Testis (tissue), 2 donors: ENCODE results near the gene SERPINA4.

Experiments
- POLR2A ChIP-seq: fragments of 450-650 bp; IDR thresholded peaks from one replicate; pipeline ENCODE4 v1.6.1; 2017; ENCODE audit warnings: antibody characterized with exemption, mild to moderate bottlenecking, moderate library complexity
- TF ChIP-seq, protein P1 (sequence below), 3 experiments: fragments of 450-650 bp in 2 of 3; fragments of 200-600 bp in 1 of 3; sonication (generic) in 1 of 3; IDR thresholded peaks; one replicate each; pipeline ENCODE4 v1.5.1; 2016 to 2019; ENCODE audit warnings: antibody characterized with exemption in 3 of 3, mild to moderate bottlenecking in 2 of 3, moderate library complexity in 1 of 3

DNA sequence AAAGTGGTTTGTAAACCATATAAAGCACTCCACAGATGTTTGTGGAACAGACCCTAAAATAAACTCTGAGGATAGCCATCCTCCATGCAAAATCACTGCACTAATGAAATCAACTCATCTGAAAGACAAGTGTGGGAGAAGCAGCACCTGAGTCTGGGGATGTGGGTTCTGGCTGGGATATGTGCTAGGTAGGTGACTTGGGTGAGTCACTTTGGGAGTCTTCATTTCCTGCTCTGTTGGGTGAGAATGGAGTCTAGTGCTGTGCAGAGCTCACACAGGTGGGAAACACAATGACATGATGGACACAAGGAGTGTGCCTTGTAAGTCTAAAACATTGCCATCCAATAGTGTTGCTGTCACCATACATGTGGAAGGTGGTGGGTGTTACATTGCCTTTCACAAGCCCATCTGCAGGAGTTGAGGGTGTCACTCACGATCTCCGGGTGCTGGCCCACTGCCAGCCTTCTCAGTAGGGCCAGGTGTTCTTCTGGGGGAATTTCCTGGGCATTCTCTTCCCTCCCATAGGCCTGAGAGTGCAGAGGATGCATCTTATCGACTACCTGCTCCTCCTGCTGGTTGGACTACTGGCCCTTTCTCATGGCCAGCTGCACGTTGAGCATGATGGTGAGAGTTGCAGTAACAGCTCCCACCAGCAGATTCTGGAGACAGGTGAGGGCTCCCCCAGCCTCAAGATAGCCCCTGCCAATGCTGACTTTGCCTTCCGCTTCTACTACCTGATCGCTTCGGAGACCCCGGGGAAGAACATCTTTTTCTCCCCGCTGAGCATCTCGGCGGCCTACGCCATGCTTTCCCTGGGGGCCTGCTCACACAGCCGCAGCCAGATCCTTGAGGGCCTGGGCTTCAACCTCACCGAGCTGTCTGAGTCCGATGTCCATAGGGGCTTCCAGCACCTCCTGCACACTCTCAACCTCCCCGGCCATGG, 2.0 kb downstream of the SERPINA4 start:
- TF ChIP-seq, protein P1, sequence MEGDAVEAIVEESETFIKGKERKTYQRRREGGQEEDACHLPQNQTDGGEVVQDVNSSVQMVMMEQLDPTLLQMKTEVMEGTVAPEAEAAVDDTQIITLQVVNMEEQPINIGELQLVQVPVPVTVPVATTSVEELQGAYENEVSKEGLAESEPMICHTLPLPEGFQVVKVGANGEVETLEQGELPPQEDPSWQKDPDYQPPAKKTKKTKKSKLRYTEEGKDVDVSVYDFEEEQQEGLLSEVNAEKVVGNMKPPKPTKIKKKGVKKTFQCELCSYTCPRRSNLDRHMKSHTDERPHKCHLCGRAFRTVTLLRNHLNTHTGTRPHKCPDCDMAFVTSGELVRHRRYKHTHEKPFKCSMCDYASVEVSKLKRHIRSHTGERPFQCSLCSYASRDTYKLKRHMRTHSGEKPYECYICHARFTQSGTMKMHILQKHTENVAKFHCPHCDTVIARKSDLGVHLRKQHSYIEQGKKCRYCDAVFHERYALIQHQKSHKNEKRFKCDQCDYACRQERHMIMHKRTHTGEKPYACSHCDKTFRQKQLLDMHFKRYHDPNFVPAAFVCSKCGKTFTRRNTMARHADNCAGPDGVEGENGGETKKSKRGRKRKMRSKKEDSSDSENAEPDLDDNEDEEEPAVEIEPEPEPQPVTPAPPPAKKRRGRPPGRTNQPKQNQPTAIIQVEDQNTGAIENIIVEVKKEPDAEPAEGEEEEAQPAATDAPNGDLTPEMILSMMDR (IDR thresholded peaks at IDR 0.05), result no peak
- no peak for TF ChIP-seq POLR2A
